Activated CD8-positive, alpha-beta memory T cell treated with anti-CD3 and anti-CD28 coated beads, Interleukin-2, amount 50 U/mL, for 48 hours (primary cell): ENCODE data around the gene COL23A1.

Experiments
- DNase-seq: peaks from one replicate; pipeline ENCODE4 v3.0.0-alpha.2; 2020

COL23A1 gene

DNA sequence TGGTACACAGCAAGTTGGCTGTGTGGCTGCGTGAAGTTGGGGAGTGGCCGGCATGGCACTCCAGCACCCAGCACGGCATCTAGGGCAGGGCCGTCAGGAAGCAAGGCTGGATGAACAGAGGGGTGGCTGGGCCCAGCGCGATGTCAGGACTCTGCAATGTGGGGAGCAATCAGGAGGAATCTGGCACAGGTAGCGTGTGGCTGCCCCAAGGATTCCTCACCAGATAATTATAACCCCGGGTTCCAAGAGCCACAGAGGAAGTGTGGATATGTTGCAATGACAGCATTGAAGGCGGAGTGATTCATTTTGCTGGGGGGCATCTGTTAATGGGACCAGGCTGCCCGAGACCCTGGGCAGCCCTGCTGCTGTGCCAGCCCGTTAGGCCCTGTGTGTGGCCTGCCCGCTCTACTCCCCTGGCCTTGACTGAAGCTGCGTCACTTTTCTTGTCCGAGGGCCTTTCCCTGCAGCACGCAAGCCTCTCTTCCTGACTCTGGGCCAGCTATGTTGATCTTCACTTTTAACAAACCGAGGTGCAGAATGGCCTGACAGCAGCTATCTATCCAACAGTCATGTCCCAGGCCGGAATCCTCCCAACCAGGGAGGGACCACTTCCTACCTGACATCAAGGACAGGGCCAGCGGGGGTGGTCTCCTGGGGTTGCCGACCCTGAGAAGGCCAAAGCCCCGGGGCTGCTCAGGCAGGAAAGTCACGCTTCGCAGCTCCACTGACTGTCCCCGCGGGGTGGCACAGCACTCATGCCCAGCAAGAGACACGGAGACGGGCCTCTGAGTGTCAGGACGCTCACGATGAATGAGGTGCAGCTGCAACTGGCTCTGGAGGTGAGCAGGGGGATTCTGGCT lies 239.6 kb downstream of the COL23A1 start:
- no peak for DNase-seq

DNA sequence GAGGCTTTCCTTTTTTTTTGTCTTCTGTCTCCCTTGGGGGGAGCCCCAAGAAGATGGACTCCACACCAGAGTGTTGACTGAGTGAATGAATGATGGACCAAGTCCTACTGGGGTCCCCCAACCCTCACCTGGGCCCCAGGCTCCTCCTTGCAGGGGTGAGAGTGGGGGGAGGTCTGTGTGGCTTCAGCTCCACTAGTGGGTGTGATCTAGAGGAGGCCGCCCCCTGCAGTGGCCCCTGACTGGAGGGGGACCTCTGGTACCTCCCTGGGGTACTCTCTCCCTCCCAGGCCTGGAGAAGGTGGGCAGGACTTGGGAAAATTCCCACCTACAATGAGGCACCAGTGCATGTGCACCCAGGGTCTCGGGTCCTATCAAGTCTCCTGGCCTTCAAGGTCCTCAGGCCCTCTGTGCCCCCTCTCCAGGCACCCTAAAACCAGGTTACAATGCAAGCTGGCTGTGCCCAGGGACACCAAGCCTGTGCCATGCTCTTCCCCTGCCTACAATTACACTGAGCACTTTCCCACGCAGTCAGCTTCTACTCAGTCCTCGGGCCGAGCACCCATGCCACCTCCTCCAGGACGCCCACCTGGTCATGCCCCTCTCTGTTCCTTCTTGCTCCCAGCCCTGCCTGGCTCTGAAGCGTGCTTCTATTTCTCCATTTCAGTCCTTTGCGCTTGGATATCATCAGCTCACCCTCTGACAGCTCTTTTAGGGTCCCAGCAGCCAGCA lies 240.4 kb downstream of the COL23A1 start:
- DNase-seq: no peak

DNA sequence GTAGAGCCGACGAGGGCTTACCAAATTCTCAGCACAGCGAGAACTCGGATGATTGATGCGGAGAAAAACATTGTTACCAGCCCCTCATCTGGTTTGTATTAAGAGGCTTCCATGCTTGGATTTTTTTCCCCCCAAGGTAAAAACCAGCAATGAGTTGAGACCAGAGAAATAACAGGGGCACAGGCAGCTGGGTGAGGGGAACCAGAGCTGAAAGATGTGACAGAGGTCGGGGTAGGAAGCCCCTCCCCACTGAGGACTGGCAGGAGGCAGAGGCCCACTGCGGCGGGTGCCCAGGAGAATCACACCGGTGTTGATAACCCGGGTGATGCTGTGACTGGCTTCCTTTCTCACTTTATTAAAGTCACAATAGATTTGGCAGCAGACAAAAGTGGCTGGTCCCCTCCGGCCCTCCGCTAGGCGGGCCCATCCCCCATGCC lies 241.1 kb downstream of the COL23A1 start:
- no peak for DNase-seq

- no peak for DNase-seq
Observed at GRCh38 chr5:178348356-178349074, 241.7 kb downstream of the COL23A1 start.

DNA sequence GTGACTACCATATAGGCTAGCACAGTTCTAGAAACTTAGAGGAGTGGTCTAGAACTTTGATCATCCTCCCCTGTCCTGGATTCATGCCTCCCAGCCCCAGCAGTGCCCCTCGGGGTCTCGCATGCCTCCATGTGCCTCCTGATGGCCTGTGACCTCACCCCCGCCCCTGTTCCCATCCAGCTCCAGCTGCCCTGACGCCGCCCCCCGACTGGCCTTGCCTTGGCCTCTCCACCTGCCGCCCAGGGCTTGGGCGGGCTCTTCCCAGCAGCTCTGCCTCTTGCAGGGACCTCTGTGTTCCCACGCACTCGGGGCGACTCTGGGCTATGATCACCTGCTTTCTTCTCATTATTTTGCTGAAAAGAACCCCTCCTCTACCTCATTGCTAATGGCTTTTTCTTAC lies 242.2 kb downstream of the COL23A1 start:
- DNase-seq: no peak

GRCh38 chr5:178346607-178347334 lies 243.4 kb downstream of the COL23A1 start:
- DNase-seq: no peak

- DNase-seq: no peak
Observed at GRCh38 chr5:178343306-178343705, 246.9 kb downstream of the COL23A1 start.

- DNase-seq: no peak
Observed at GRCh38 chr5:178341851-178342140, 248.4 kb downstream of the COL23A1 start.

- no peak for DNase-seq
Observed at GRCh38 chr5:178341091-178341850, 248.9 kb downstream of the COL23A1 start.

DNA sequence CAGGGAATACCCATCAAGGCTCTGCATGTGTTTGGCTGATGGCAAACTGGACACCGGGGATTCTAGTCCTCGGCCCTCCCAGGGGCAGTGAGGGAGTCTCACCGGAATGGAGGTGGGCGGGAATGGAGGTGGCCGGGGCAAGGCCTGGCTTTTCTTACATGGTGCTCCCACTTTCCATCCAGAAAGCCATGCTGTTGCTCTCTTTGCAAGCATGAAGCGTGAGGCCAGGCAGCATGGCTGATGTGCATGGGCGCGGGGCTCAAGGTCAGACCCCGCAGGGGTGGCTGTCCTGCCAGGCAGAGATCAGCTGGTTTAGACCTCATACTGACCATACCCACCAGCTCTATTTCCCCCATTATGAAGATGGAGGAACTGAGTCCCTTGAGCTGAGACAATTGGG lies 249.6 kb downstream of the COL23A1 start:
- no peak for DNase-seq

- DNase-seq: no peak
Observed at GRCh38 chr5:178340187-178340586, 250.0 kb downstream of the COL23A1 start.

GRCh38 chr5:178339272-178339671 lies 250.9 kb downstream of the COL23A1 start:
- no peak for DNase-seq

- DNase-seq: no peak
Observed at GRCh38 chr5:178338750-178339144, 251.4 kb downstream of the COL23A1 start.

DNA sequence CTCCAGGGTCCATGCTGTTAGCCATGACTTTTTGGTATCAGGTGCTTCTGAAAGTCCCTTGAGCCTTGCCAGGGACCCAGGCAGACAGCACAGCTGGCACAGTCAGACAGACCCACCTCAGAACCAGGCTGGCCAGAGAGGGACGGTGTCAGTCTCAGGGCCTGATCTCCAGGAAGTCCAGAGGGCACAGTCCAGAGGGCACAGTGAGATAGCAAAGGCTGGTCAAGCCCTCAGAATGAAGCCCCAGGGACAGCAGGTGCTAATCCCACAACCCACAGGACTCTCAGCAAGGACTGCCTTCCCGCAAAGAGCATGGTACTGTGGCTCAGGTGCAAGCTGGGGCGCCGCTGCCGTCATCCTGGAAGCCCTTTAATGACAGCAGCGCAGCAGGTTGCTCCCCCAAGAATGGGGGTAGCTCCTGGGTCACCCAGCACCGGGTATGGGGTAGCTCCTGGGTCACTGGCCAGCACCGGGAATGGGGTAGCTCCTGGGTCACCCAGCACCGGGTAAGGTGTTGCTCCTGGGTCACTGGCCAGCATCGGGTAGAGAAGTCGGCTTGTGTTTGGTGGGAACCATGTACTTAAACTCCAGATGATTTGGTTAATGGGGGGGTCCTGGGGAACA lies 252.0 kb downstream of the COL23A1 start:
- no peak for DNase-seq

DNA sequence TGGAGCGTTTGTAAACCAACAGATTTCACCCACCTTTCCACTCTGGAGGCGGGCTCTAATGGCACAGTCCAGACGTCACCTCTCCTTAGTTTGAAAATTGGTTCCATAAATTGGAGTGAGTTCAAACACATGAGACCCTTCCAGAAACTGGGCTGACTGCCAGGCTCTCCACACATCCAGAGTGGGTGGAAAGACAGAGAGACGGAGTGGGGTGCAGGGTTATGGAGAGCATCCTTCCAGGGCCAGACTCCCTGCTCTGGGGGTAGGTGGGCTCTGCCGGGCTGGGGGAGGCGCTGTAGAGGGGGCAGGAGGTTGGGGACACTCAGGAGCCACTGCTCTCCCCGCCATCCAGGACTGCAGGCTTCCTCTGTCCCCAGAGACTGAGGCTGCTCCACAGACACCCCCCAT lies 252.9 kb downstream of the COL23A1 start:
- no peak for DNase-seq

DNA sequence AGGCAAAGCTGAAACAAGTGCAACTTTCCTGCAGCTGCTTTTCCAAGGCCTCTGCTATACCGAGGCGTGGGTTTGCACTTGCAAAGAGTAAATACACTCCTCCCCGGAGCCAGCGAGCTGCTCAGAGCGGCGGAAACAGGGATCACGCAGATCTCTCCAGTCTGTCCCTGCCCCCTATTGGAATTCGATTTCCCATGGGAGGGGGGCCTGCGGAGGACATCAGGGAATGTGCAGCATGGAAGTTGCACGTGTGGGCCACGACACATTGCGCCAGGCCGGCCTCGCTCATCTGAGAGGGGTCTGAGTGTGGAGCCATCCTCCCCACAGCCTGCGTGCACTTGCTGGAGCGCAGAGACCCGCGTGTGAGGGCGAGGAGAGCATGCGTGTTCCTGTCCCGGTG lies 253.3 kb downstream of the COL23A1 start:
- DNase-seq: no peak

DNA sequence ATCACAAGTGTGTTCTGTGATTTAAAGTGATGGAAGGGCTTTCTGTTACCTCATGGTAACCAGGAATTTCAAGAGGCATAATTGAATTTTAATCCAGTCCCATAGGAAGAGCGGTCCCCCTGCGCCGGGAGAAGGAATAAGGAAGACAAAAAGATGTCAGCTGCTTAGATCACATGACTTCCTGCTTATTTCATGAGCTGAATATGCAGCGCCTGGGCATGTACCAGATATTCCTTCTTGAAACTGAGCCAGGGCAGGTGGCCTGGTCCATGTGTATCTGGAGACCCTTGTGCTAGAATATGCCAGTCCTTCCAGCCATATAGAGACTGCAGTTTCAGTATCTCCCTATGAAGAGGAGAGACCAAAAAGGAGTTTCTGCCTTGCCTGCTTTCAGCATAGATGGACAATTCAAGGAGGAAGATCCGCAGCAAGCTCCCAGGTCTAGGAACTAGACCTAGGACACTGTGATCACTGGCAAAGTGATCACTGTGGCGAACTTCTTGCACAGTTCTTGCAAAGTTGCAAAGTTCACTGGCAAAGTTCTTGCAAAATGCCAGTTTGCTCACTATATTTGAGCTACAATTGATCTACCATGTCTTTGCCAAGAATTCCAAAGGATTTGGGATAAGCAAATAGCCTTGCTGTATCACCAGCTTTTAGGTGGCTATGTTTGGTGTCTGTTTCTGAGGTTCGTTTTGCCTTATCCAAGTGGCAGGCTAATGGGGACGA lies 254.7 kb downstream of the COL23A1 start:
- no peak for DNase-seq

GRCh38 chr5:178334861-178335260 lies 255.3 kb downstream of the COL23A1 start:
- no peak for DNase-seq

DNA sequence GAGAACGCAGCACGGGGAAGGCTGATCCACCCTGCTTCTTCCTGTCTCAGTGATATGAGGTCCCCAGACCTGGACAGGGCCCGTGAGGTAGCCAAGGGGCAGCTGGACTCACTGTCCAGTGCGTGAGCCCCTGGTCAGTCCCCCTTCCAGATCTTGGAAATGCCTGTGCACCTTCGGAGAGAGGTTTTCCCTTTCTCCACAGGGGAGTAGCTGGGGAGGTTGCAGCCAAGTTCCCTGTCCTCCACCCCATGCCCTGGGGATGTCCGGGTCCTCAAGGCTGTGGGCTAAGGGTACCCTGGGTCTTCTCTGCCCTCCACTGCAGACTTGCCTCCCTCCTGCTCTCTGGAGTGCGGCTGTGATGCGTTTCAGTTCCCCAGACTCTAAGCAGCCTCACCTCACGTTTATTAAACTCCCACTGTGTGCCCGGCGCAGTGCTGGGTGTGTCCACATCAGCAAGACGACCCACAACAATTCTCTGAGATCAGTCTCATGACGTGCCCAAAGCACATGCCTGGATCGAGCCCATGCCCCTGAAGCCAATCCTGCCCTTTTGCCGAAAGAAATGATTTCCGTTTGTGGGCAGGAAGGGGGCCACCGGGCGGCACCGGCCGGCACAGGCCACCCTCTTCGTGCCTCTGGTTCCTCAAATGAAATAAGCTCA lies 256.2 kb downstream of the COL23A1 start:
- no peak for DNase-seq

GRCh38 chr5:178332210-178332641 lies 258.0 kb downstream of the COL23A1 start:
- no peak for DNase-seq
